GM23248 (cell line): ENCODE results near the gene GLDC.

ENCODE experiments used
- EZH2 ChIP-seq: fragments of 200-600 bp; sonication (generic); IDR thresholded peaks from 2 replicates; pipeline ENCODE4 v1.6.1; 2018; ENCODE audit warnings: antibody characterized with exemption, mild to moderate bottlenecking; ENCODE audit not compliant: insufficient read depth, poor library complexity, severe bottlenecking
- EZH2phosphoT487 ChIP-seq: fragments of 200-600 bp; sonication (generic); IDR thresholded peaks from 2 replicates; pipeline ENCODE4 v1.6.1; 2018; ENCODE audit warnings: antibody characterized with exemption, moderate library complexity, mild to moderate bottlenecking, low read depth; ENCODE audit not compliant: insufficient read depth

GRCh38 chr9:6611865-6612264 is 33.7 kb downstream of the GLDC start:
- TF ChIP-seq EZH2 (no peak), EZH2phosphoT487 (no peak)
